T47D (cell line): ENCODE data around the gene CSF2RB.

Source experiments
- DNase-seq, 2 experiments: peaks; one replicate each; pipeline versions ENCODE4 v3.0.0 to v3.0.0-alpha.2; 2011 to 2012; ENCODE audit warnings: low read depth in 1 of 2, low spot score in 1 of 2
- JUND ChIP-seq: IDR thresholded peaks from 2 replicates; pipeline ENCODE4 v1.6.1; 2012; ENCODE audit warnings: low read depth
- in situ Hi-C: cut with HindIII; loops from 2 replicates; pipeline ENCODE4 v1.10.0; 2016; ENCODE audit warnings: low sequenced_read_pairs, low pct_unique_long_range_greater_than_20kb

Gene CSF2RB

GRCh38 chr22:36898690-36899089 lies 14.7 kb upstream of the CSF2RB start:
- no peak for DNase-seq
- TF ChIP-seq JUND = no peak
- in situ Hi-C loops = no loop called here

- no peak for TF ChIP-seq JUND
- DNase-seq = no peak
- in situ Hi-C loops = no loop called here
Measured at GRCh38 chr22:36899498-36899897, 13.9 kb upstream of the CSF2RB start.

- no peak for TF ChIP-seq JUND
- DNase-seq = no peak
- in situ Hi-C loops = no loop called here
Measured at GRCh38 chr22:36900225-36900624, 13.2 kb upstream of the CSF2RB start.

GRCh38 chr22:36900880-36901279 lies 12.5 kb upstream of the CSF2RB start:
- in situ Hi-C loops = no loop called here
- DNase-seq = no peak
- no peak for TF ChIP-seq JUND

GRCh38 chr22:36901411-36902142 lies 11.9 kb upstream of the CSF2RB start:
- in situ Hi-C loops = no loop called here
- TF ChIP-seq JUND = no peak
- DNase-seq = no peak

GRCh38 chr22:36902143-36902926 lies 11.1 kb upstream of the CSF2RB start:
- DNase-seq = no peak
- no peak for TF ChIP-seq JUND
- in situ Hi-C loops = no loop called here

GRCh38 chr22:36904260-36904880 lies 9.1 kb upstream of the CSF2RB start:
- no peak for DNase-seq
- no peak for TF ChIP-seq JUND
- in situ Hi-C loops = no loop called here

- TF ChIP-seq JUND = no peak
- in situ Hi-C loops = no loop called here
- DNase-seq = no peak
Measured at GRCh38 chr22:36907253-36908195, 5.9 kb upstream of the CSF2RB start.

- DNase-seq = peak in 1 of 2 experiments; percentile 29
- TF ChIP-seq JUND = no peak
- in situ Hi-C loops = no loop called here
Measured at GRCh38 chr22:36910461-36910860, 3.0 kb upstream of the CSF2RB start.

- in situ Hi-C loops = no loop called here
- DNase-seq = no peak
- no peak for TF ChIP-seq JUND
Measured at GRCh38 chr22:36911887-36912661, 1.4 kb upstream of the CSF2RB start.

GRCh38 chr22:36912694-36913426 lies 568 bp upstream of the CSF2RB start:
- TF ChIP-seq JUND = no peak
- DNase-seq = no peak
- in situ Hi-C loops = no loop called here

- in situ Hi-C loops = no loop called here
- DNase-seq = no peak
- no peak for TF ChIP-seq JUND
Measured at GRCh38 chr22:36914390-36914752, 943 bp downstream of the CSF2RB start.
